ENCODE data around the gene SERTAD1.

SERTAD1 gene

GRCh38 chr19:40416918-40417642 lies 8.7 kb downstream of the SERTAD1 start:
- no peak for DNase-seq (ENCODE audit: extremely low read depth, low read depth)
- H3K4me3 ChIP-seq (replicated peaks; ENCODE audit: low read depth, low read length): no peak overlapping the region
- TF ChIP-seq CTCF (IDR thresholded peaks at IDR 0.05; ENCODE audit: low read depth, low read length, missing control alignments): no peak

- no peak for DNase-seq (ENCODE audit: extremely low read depth, low read depth)
- TF ChIP-seq CTCF (IDR thresholded peaks at IDR 0.05; ENCODE audit: low read depth, low read length, missing control alignments): no peak
- no peak overlapping the region for H3K4me3 ChIP-seq (replicated peaks; ENCODE audit: low read depth, low read length)
Observed at GRCh38 chr19:40415768-40416167, 10.0 kb downstream of the SERTAD1 start.

GRCh38 chr19:40414542-40415535 lies 11.0 kb downstream of the SERTAD1 start:
- no peak for DNase-seq (ENCODE audit: extremely low read depth, low read depth)
- H3K4me3 ChIP-seq (replicated peaks; ENCODE audit: low read depth, low read length): no peak overlapping the region
- TF ChIP-seq CTCF (IDR thresholded peaks at IDR 0.05; ENCODE audit: low read depth, low read length, missing control alignments): no peak

GRCh38 chr19:40413291-40413845 lies 12.4 kb downstream of the SERTAD1 start, which contains the start of gene PRX:
TSS of gene PRX (minus strand) at chr19:40413378. CDS start at chr19:40407932, 5,446 bp downstream.
- H3K4me3 ChIP-seq (replicated peaks; ENCODE audit: low read depth, low read length): no peak within 1 kb of the TSS
- no peak for DNase-seq (ENCODE audit: extremely low read depth, low read depth)

GRCh38 chr19:40412866-40413265 lies 12.9 kb downstream of the SERTAD1 start:
- no peak for DNase-seq (ENCODE audit: extremely low read depth, low read depth)
- TF ChIP-seq CTCF (IDR thresholded peaks at IDR 0.05; ENCODE audit: low read depth, low read length, missing control alignments): no peak
- H3K4me3 ChIP-seq (replicated peaks; ENCODE audit: low read depth, low read length): no peak overlapping the region

More at GRCh38 chr19:40413291-40413845, 12.4 kb downstream of the SERTAD1 start, which contains the start of gene PRX:
- TF ChIP-seq CTCF (IDR thresholded peaks at IDR 0.05; ENCODE audit: low read depth, low read length, missing control alignments): no peak

- TF ChIP-seq CTCF (IDR thresholded peaks at IDR 0.05; ENCODE audit: low read depth, low read length, missing control alignments): no peak
- DNase-seq (ENCODE audit: extremely low read depth, low read depth): no peak
- no peak overlapping the region for H3K4me3 ChIP-seq (replicated peaks; ENCODE audit: low read depth, low read length)
Observed at GRCh38 chr19:40411958-40412499, 13.8 kb downstream of the SERTAD1 start.
